ENCODE results near the gene SLC9A3.
A peak's percentile ranks its signal among the peaks of the same experiment; 100 is the strongest.

SLC9A3 gene

GRCh38 chr5:455806-456205 lies 68.4 kb downstream of the SLC9A3 start:
- no peak for DNase-seq

GRCh38 chr5:454936-455335 lies 69.3 kb downstream of the SLC9A3 start:
- no peak for DNase-seq

- no peak for DNase-seq
These were observed 70.3 kb downstream of the SLC9A3 start for GRCh38 chr5:453725-454481.

- no peak for DNase-seq
These were observed 71.1 kb downstream of the SLC9A3 start for GRCh38 chr5:452978-453710.

GRCh38 chr5:451587-452458 lies 72.4 kb downstream of the SLC9A3 start:
- DNase-seq = no peak

GRCh38 chr5:449151-449550 lies 75.1 kb downstream of the SLC9A3 start:
- no peak for DNase-seq

GRCh38 chr5:448766-449090 lies 75.5 kb downstream of the SLC9A3 start:
- no peak for DNase-seq

- DNase-seq = no peak
These were observed 76.0 kb downstream of the SLC9A3 start for GRCh38 chr5:448061-448765.

GRCh38 chr5:447501-447900 lies 76.7 kb downstream of the SLC9A3 start:
- no peak for DNase-seq

GRCh38 chr5:446883-447263 lies 77.4 kb downstream of the SLC9A3 start:
- DNase-seq = no peak

GRCh38 chr5:446066-446882 lies 78.0 kb downstream of the SLC9A3 start:
- no peak for DNase-seq

- DNase-seq = no peak
These were observed 78.7 kb downstream of the SLC9A3 start for GRCh38 chr5:445591-445990.

GRCh38 chr5:444226-444625 lies 80.0 kb downstream of the SLC9A3 start:
- DNase-seq = no peak

- DNase-seq = no peak
These were observed 80.8 kb downstream of the SLC9A3 start for GRCh38 chr5:443239-444151.

- DNase-seq = peak; percentile 52
These were observed 81.7 kb downstream of the SLC9A3 start, which contains the start of gene EXOC3 for GRCh38 chr5:442335-443238. Gene EXOC3 (plus strand): TSS chr5:443176. CDS start chr5:446206, 3,030 bp downstream.

GRCh38 chr5:441996-442334 lies 82.3 kb downstream of the SLC9A3 start:
- DNase-seq = no peak

GRCh38 chr5:440401-441201 lies 83.6 kb downstream of the SLC9A3 start:
- DNase-seq = no peak

- no peak for DNase-seq
These were observed 84.6 kb downstream of the SLC9A3 start for GRCh38 chr5:439636-440035.

- no peak for DNase-seq
These were observed 85.1 kb downstream of the SLC9A3 start for GRCh38 chr5:439181-439580.

Measured in amniotic stem cell (primary cell).